ENCODE measurements around the gene MAP1B.

MAP1B gene

GRCh38 chr5:72231991-72232703 is 124.9 kb downstream of the MAP1B start:
- DNase-seq = no peak

- no peak for DNase-seq
Measured at GRCh38 chr5:72232838-72233237, 125.6 kb downstream of the MAP1B start.

- no peak for DNase-seq
Measured at GRCh38 chr5:72233835-72234234, 126.6 kb downstream of the MAP1B start.

- no peak for DNase-seq
Measured at GRCh38 chr5:72234265-72234700, 127.0 kb downstream of the MAP1B start.

GRCh38 chr5:72234868-72235267 is 127.6 kb downstream of the MAP1B start:
- no peak for DNase-seq

- DNase-seq = no peak
Measured at GRCh38 chr5:72235725-72236124, 128.4 kb downstream of the MAP1B start.

- DNase-seq = no peak
Measured at GRCh38 chr5:72237415-72237814, 130.1 kb downstream of the MAP1B start.

GRCh38 chr5:72237879-72238278 is 130.6 kb downstream of the MAP1B start:
- no peak for DNase-seq

GRCh38 chr5:72238712-72239445 is 131.6 kb downstream of the MAP1B start:
- DNase-seq = no peak

GRCh38 chr5:72241346-72242003 is 134.2 kb downstream of the MAP1B start:
- no peak for DNase-seq

GRCh38 chr5:72242796-72243475 is 135.7 kb downstream of the MAP1B start:
- DNase-seq = peak; percentile 94

- DNase-seq = no peak
Measured at GRCh38 chr5:72243706-72244105, 136.4 kb downstream of the MAP1B start.

- peak; percentile 23 for DNase-seq
Measured at GRCh38 chr5:72244862-72245371, 137.6 kb downstream of the MAP1B start.

- DNase-seq = no peak
Measured at GRCh38 chr5:72245546-72245945, 138.3 kb downstream of the MAP1B start.

- no peak for DNase-seq
Measured at GRCh38 chr5:72245951-72246532, 138.8 kb downstream of the MAP1B start.

GRCh38 chr5:72246954-72247442 is 139.7 kb downstream of the MAP1B start:
- DNase-seq = no peak

- DNase-seq = no peak
Measured at GRCh38 chr5:72248410-72248981, 141.2 kb downstream of the MAP1B start.

GRCh38 chr5:72251386-72251785 is 144.1 kb downstream of the MAP1B start:
- no peak for DNase-seq

- DNase-seq = no peak
Measured at GRCh38 chr5:72252008-72252407, 144.7 kb downstream of the MAP1B start.

- DNase-seq = no peak
Measured at GRCh38 chr5:72252574-72253155, 145.4 kb downstream of the MAP1B start.

GRCh38 chr5:72255237-72255636 is 148.0 kb downstream of the MAP1B start:
- no peak for DNase-seq

GRCh38 chr5:72255670-72256069 is 148.4 kb downstream of the MAP1B start:
- DNase-seq = no peak
